Inferior parietal cortex (tissue), 1 donor: Measurements from ENCODE around the gene DCP1A.
"Not testable (repeated sequence)": the region's sequence is repeated elsewhere in the genome, so short reads cannot be mapped to it uniquely, and the experiment has no call there.

Experiments used
- DNase-seq: peaks from one replicate; pipeline ENCODE4 v3.0.0-alpha.2; 2016; ENCODE audit errors: extremely low spot score

Gene DCP1A

DNA sequence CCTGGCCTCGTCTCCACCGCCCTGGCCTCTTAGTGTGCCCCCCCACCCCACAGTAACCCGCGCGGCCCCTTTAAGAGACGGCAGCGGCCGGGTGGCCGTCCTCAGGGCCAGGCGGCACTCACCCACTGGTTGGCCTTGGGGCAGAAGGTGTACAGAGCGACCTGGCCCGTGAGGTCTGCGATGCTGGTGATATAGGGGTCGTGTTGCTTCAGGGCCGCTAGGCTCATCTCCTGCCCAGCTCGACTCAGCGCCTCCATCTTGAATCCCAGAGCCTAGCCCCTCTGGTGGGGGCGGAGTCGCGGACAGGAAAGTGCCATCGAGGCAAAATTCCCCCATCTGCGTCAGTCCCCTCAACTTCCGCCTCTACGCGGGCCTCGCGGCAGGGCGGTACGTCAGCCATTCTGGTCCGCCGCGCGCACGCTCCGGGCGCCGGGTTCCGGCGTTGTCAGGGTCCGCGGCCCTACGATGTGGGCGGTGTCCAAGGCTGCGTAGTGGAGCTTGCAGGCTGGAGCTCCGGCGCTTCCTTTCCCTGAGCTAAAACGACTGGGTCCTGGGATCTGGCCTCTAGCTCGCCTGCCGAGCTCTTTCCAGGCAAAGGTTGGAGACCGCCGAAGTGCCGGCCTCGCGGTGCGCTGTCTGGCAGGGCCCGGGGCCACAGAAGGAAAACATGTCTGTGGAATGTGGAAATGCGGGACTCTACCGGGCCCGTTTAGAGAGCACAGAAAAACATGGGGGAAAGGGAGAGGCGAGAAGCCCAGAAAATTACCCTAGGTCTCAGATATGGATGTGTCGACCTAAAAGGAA is at the start of gene DCP1A:
Gene DCP1A, minus strand, starts transcription at position 283 of the 804 bp plus-strand sequence. Its CDS starts 26 bp downstream, at position 257.
- peak; percentile 95 for DNase-seq

DNA sequence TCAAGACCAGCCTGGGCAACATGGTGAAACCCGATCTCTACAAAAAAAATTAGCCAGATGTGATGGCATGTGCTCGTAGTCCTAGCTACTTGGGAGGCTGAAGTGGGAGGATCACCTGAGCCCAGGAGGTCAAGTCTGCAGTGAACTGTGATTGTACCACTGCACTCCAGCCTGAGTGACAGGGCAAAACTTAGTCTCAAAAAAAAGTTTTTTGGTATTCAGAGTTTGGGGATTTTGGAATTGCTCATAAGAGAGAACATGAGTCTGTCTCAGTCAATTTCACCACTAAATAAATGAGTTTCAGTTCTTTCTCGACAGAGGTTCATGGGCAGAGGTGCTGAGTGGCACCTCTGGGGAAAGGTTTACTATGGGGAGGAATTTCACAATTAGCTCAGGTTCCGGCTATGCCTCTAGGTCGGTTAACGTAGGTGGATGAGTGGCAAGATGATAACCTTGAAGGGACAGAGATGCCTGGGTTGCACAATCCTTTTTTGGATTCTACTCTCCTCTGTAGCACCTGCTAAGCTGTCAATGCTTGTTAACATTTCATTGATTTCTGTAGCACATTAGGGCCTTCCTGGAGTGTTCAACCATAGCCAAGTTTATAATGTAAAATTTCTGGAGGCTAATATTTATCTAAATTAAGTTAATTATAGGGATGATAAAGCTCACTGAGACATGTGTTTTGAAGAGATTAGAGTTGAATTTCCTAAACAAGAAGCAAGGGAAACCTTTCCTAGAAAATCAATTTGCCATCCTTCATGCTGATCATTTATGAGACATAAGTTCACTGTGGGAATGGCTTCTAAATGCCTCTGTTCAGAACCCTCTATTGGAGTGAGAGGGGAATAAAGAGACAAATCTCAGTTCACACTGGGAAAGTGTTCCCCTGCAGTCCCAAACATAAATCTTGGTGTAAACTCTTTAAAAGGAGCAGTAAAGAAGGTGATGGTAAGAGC is 37.4 kb upstream of the DCP1A start:
- DNase-seq = no peak

DNA sequence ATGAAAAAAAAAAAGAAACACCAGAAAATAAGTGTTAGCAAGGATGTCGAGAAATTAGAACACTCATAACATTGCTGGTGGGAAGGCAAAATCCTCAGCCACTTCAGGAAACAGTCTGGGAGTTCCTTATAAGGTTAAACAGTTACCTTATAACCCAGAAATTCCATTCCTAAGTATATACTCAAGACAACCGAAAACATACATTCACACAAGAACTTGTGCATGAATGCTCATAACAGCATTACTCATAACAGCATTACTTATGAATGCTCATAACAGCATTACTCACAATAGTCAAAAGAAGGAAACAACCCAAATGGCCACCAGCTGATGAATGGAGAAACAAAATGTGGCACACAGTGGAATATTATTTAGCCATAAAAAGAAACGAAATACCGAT is 34.8 kb upstream of the DCP1A start:
- no peak for DNase-seq

DNA sequence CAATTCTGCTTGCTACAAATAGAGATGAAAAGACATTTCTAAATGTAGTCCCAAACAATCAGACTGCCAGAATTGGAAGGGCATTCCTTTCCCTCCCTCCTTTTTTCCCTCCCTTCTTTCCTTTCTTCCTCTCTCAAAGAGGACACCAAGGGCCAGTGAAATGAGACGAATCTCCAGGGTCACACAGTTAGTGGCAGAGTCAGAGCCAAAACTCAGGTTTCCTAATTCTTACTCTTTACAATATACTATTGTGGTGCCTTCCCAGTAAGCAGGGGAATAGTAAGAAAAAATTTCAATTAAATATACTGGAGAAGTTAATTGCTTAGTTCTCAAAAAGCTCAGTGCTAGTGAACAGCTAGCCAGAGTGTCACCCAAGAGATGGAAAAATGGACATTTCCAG is 33.0 kb upstream of the DCP1A start:
- DNase-seq = no peak

DNA sequence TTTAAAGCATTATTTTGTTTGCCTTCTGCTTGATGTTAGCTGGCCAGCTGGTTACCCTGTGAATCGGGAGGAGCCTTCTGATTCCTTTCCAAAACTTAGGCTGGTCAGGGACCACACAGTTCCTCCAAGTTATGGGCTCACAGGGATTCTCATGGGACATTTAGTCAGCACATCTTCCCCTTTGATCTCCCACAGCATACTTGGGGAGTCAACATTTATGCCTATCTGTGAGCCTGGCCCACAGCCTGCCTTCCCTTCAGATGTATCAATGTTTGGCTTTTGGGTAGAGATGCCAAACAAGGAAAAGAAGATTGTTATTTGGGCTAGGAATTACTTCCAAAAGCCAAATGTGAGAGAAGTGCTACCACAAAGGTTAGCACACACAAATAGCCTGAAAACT is 32.6 kb upstream of the DCP1A start:
- no peak for DNase-seq

DNA sequence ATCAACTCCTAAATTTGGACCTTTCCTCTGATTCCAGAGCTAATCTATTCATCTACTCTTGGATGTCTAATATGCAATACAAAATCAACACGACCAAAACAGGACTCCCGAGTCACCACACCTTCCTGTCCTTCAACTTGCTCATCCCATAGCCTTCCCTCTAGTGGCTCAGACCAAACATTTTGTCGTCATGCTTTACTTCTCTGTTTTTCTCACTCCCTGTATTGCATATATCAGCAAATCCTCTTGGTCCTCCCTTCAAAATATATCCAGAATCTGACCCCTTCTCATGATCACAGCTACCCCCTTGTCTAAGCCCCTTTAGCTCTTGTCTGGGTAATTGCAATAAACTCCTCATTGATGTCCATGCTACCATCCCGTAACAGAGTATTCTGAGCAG is 30.5 kb upstream of the DCP1A start:
- no peak for DNase-seq

DNA sequence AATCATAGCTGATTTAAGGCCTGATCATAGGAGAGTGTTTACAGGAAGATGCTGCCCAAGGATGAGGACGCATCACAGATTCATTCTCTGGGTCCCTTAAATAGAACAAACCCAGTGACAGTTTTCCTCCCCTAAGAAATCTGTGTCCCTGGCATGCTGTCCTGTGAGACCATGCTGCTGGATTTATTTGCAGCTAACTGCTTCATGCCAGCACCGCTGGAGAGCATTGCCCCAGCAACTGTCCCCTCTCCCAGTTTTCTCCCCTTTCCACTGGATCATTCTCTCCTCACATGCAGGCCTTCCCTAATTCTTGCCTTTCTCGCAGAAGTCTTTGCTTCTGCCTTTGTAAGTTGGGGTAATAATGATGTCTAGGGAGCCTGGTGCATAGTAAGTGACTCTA is 29.3 kb upstream of the DCP1A start:
- DNase-seq = no peak

DNA sequence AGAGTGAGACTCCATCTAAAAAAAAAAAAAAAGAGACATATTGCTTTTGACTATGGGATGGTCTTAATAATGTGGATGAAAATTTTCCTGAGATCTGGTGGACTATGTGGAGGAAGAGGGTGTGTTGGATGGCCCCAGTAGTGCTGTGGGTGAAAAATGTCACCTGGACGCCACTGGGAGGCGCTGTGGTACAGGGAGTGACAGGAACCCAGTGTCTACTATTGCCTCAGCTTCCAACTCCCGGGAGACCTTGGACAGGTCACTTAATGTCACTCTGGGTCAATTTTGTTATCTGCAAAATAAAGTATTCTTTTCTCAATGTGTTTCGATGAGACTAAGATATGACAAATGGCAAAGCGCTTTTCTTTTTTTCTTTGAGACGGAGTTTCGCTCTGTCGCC is 27.7 kb upstream of the DCP1A start:
- DNase-seq = peak; percentile 67

DNA sequence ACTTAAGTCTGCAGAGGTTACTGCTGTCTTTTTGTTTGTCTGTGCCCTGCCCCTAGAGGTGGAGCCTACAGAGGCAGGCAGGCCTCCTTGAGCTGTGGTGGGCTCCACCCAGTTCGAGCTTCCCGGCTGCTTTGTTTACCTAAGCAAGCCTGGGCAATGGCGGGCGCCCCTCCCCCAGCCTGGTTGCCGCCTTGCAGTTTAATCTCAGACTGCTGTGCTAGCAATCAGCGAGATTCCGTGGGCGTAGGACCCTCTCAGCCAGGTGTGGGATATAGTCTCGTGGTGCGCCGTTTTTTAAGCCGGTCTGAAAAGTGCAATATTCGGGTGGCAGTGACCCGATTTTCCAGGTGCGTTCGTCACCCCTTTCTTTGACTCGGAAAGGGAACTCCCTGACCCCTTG is 23.4 kb upstream of the DCP1A start:
- DNase-seq = not testable (repeated sequence)

DNA sequence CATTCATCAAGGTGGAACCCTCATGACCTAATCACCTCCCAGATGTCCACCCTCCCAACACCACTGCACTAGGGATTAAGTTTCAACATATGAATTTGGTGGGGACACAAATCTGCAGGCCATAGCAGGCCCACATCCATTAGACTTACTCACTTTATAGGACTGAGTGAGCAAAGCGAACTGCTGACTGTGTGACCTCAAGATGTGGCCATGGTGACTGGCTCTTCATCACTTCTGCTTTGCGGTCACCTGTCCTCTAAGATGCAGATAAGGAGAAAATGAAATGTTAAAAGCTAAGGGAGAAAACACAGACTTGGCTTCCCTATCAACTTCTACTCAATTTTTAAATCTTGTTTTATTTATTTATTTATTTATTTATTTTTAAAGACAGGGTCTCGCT is 14.5 kb upstream of the DCP1A start:
- DNase-seq = no peak

DNA sequence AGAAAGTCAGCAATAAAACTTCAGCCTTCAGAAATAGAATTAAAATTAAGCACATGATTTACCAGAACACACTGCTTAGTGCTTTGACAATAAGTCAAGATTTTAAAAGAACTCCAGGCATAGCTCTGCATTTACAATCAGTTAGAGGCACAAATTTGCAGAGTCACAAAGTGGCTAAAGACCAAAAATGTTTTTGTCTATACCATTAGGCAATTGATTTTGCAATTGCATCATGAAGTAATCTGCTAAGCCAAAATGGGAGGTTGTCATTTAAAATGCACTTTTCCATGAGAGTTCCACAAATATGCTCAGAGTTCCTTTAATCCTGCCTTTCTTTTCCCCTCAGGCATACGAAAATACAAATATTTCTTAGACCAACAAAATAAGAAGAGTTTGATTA is 10.1 kb upstream of the DCP1A start:
- no peak for DNase-seq

DNA sequence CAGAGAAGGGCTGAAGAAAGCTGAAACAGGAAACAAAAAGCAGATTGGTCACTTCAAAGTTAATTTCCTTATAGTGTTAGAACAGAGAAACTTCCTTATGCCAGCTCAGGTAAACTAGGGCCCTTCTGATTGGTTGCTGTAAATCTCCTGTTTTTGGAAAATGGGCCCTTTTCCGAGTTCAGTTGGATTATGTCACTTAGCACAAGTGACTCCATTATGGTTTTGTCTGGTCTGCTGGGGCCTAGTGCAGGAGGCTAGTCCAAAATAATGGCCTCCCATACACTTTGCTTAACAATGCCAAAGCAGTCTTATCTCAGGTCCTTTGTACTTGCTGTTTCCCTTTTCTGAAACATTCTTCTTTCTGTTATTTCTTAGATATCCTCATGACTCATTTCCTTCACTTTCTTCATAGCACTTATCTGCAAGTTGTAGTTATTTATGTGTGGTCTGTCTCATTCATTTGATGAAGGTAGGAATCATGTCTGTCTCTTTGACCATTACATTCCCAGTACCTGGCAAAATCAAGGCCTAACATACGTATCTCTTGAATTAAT is 7.7 kb upstream of the DCP1A start:
- DNase-seq = no peak

DNA sequence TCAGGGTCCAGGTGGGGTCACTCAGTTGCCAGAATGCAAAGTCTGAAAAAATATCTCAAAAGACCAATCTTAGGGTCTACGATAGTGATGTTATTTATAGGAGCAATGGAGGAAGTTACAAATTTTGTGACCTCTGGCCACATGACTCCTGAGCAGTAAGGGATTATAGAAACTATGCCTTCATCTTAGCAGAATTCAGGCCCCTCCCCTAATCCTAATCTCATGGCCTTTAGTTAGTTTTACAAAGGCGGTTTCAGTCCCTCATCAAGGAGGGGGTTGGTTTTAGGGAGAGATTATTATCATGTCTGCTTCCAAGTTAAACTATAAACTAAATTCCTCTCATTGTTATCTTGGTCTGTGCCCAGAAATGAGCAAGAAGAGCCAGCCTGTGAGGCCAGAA is 5.9 kb upstream of the DCP1A start:
- DNase-seq = no peak

DNA sequence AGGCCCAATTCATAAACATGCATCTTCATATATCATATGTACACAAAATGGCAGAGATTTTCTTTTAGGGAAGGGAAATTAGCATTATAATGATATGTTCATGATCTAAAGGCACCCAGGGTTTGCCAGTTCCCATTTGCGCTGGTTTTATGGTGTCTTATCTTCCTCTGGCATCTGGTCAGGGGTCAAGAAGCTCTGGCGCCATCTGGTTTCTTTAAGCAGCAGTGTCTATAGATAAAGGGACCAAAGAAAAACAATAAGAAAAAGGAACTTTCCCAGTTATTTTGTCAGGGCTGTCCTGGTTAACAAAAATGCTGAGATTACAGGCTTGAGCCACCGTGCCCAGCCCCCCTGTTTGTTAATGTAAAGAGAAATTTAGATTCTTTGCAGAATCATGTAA is 3.3 kb upstream of the DCP1A start:
- no peak for DNase-seq

DNA sequence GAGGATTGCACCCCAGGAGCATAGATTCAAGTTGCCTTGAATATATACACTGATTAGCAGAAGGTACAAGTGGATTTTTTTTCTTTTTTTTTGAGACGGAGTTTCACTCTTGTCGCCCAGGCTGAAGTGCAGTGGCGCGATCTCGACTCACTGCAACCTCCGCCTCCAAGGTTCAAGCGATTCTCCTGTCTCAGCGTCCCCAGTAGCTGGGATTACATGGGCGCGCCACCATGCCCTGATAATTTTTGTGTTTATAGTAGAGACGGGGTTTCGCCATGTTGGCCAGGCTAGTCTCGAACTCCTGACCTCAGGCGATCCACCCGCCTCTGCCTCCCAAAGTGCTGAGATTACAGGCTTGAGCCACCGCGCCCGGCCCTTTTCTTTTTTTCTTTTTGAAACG is 775 bp upstream of the DCP1A start:
- DNase-seq = not testable (repeated sequence)

DNA sequence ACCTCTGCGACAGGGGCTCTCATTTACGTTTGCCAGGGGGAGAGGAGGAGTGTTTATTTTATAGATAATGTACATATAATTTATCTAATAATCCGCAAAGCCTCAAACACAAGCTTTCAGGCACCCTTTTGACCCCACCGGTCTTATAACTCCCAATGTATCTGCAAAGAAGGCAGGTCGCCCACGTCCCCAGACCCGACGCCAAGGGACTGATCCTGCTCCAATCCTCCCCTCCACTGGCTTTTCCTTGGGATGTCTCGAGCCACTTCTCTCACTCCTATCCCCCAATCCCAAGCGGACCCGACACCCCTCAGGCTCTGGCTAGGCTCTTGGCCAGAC is 452 bp downstream of the DCP1A start:
- no peak for DNase-seq

DNA sequence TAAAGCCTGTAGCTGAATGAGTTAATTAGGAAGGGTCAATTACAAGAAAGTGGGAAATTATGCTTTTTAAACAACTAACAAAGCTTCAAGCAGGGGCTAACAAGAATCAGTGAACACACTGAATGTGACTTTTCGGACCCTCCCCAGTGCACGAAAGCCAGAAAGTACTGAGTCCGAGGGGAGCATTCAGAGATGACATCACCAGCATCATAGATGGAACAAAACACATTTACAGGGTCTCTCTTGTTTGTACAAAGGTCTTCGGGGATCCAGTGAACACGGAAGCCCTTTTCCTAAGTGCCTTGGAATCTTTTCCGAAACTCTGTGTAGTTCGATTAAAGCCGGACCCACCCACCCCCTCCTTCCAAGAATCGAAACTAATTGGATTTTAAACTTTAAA is 829 bp downstream of the DCP1A start:
- no peak for DNase-seq

DNA sequence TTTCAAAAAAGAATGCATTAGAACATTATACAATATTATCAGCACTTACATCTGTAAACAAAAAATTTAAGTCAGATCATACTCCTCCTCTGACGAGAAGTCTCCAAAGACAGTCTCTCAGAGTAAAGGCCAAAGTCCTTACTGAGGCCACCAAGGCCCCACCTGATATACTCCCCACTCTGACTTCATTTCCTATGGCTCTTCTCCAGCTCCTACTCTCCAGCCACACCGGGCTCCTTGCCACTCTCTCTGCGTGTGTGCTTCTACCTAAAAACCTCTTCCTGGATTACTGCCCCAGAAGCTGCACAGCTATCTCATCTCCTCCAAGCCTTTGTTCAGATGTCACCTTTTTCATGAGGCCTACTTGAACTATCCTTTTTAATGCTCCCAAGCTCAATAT is 5.0 kb downstream of the DCP1A start:
- no peak for DNase-seq

DNA sequence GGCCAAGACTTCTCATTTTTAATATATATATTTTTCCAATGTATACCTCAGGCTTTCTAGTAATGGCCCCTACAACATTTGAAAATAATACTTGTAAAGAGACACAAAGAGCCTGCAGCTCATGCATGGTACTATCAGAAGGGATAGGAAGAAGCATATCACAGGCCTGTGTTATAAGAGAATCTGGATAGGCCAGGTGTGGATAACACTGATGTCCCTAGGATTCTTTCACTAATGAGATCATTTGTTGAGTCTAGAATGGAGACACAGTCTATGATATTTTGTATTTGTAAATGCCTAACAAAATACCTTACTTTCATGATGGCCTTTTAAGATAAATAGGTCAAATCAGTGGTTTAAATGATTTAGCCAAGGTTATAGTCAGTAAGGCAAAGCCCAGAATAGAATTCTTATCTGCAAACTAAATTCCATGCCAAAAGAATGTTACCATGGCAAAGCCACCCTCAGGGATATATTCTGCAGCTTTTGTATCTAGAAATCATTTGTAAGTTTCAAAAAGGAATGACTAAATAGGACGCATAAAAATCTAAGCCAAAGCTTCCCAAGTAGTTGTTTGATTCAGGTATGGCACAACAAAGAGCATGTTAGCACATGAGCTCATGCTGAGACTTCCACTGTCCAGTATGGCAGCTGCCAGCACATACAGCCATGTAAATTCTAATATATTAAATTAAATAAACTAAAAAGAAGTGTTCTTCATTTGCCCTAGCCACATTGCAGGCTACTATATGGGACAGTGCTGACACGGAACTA is 10.0 kb downstream of the DCP1A start:
- no peak for DNase-seq

DNA sequence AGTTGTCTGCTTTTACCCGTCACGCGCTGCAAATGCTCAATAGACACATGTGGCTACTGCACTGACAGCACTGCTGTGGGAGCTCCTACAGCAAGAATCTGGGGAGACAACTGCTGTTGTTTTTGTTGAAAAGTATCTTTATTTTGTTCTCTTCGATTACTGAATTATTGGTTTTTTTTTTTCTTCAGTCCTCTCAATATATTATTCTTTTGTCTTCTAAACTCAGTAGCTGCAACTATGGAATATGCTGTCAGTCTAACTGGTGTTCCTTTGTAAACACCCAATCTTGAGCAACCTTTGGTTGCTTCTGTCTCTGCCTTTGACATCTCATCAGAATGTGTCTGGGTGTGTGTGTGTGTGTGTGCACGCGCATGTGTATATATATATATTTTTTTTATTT is 12.6 kb downstream of the DCP1A start:
- DNase-seq = no peak

DNA sequence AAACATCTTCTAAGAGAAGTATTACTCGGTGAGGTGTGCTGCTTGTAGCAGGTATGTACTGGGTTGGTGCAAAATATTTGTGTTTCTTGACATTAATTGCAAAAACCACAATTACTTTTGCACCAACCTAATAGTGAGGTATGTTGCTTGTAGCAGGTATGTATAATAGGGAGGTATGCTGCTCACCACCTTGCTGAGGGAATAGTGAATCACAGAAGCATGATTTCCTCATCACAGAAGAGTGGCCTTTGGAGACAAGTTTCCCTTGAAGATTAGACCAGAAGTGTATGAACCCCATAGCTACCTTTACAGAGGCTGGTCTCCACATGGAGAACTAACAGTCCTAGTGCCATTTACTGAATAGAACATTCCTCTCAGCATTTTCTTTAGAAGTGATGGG is 15.5 kb downstream of the DCP1A start:
- no peak for DNase-seq

DNA sequence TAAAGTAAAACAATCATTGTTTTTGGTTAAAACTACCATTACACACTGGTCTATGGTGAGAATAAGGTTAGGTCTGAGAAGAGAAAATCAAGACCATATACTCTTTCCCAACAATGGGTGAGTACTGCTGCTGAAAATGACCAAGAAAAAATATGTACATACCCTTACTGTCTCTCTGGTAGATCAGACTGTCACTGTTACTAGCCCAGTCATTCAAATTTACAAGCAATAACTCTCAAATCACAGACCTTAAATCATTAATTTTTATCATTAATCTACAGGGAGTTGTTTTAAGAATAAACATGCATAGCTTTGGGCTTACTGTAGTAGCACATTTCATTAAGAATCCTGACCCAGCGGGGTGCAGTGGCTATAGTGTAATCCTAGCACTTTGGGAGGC is 17.4 kb downstream of the DCP1A start:
- DNase-seq = no peak
